H1 (cell line): ENCODE results near the gene TTBK2. TPM values are rescaled to one million over a fixed set of nuclear protein-coding genes. Genes with fewer than 3 reads are reported as not detected.

ENCODE experiments used
- CTCF ChIA-PET: fragments of 300-600 bp; sonication (Branson Sonifier 250); formaldehyde crosslinking; loops from one replicate; lab custom pipeline; 2021; ENCODE audit not compliant: partially characterized antibody; lab: Charles Lee
- POLR2A ChIA-PET: fragments of 300-600 bp; sonication (Branson Sonifier 250); formaldehyde crosslinking; loops from one replicate; lab custom pipeline; 2021; ENCODE audit warnings: inconsistent platforms; ENCODE audit not compliant: partially characterized antibody; lab: Charles Lee
- DNase-seq, 2 experiments: peaks; one replicate each; pipeline versions ENCODE4 v3.0.0 to v3.0.0-alpha.2; 2010 to 2022; ENCODE audit warnings: low spot score in 2 of 2, low read depth in 1 of 2, mixed read lengths in 1 of 2
- FAIRE-seq: peaks from 2 replicates; lab custom pipeline; 2011; peaks lifted over from hg19 to GRCh38; lab: Jason Lieb, UNC
- H2AFZ ChIP-seq: 2 replicates; pipeline ENCODE4 v1.8.1; 2012; ENCODE audit warnings: low read length, inconsistent platforms
- H2AK5ac ChIP-seq: 2 replicates; pipeline ENCODE4 v1.6.1; 2013; ENCODE audit warnings: low read depth, low read length
- H2BK120ac ChIP-seq: replicated peaks from 2 replicates; pipeline ENCODE3; 2013; ENCODE audit warnings: low read depth, low read length, inconsistent platforms
- H2BK12ac ChIP-seq: 2 replicates; pipeline ENCODE4 v1.6.1; 2013; ENCODE audit warnings: low read depth, low read length
- H2BK15ac ChIP-seq: 2 replicates; pipeline ENCODE4 v1.6.1; 2013; ENCODE audit warnings: low read length
- H2BK20ac ChIP-seq: 2 replicates; pipeline ENCODE4 v1.6.1; 2013; ENCODE audit warnings: low read length
- H2BK5ac ChIP-seq: 2 replicates; pipeline ENCODE4 v1.6.1; 2013; ENCODE audit warnings: low read depth, low read length
- H3K14ac ChIP-seq: 2 replicates; pipeline ENCODE4 v1.6.1; 2013; ENCODE audit warnings: inconsistent platforms; ENCODE audit not compliant: insufficient read length
- H3K18ac ChIP-seq: 2 replicates; pipeline ENCODE4 v1.6.1; 2013; ENCODE audit warnings: low read length; ENCODE audit errors: extremely low read depth
- H3K23ac ChIP-seq: 2 replicates; pipeline ENCODE4 v1.6.1; 2013; ENCODE audit warnings: inconsistent platforms; ENCODE audit not compliant: insufficient read length
- H3K23me2 ChIP-seq: 2 replicates; pipeline ENCODE4 v1.6.1; 2013; ENCODE audit warnings: low read depth, low read length
- H3K27ac ChIP-seq: 2 replicates; pipeline ENCODE4 v1.6.1; 2011; ENCODE audit warnings: low read depth, low read length, inconsistent platforms
- H3K27me3 ChIP-seq, 4 experiments: replicated peaks in 1 of 4; 1 replicate in 1 of 4; 2 replicates in 3 of 4; pipeline versions ENCODE4 v1.6.1 to v1.8.1; 2011 to 2013; ENCODE audit warnings: low read length in 3 of 4, mild to moderate bottlenecking in 3 of 4, inconsistent platforms in 2 of 4, mixed read lengths in 2 of 4, moderate library complexity in 1 of 4; ENCODE audit not compliant: control insufficient read depth in 3 of 4, insufficient read depth in 3 of 4; ENCODE audit errors: extremely low read depth in 1 of 4
- H3K36me3 ChIP-seq, 4 experiments: 2 replicates each; pipeline versions ENCODE4 v1.6.1 to v1.8.1; 2011 to 2013; ENCODE audit warnings: mild to moderate bottlenecking in 4 of 4, low read length in 3 of 4, moderate library complexity in 2 of 4, control low read depth in 1 of 4, inconsistent platforms in 1 of 4; ENCODE audit not compliant: insufficient read depth in 4 of 4, control insufficient read depth in 2 of 4
- H3K4ac ChIP-seq: replicated peaks from 2 replicates; pipeline ENCODE3; 2013; ENCODE audit warnings: low read length, low read depth, mixed read lengths, inconsistent platforms; ENCODE audit not compliant: insufficient read length
- H3K4me1 ChIP-seq, 4 experiments: replicated peaks in 1 of 4; 1 replicate in 1 of 4; 2 replicates in 3 of 4; pipeline versions ENCODE4 v1.6.1 to v1.8.1; 2011 to 2013; ENCODE audit warnings: low read length in 3 of 4, inconsistent platforms in 2 of 4, mixed read lengths in 1 of 4; ENCODE audit not compliant: insufficient read depth in 4 of 4, control insufficient read depth in 3 of 4
- H3K4me2 ChIP-seq, 2 experiments: 2 replicates each; pipeline versions ENCODE4 v1.6.1 to v1.8.1; 2011 to 2013; ENCODE audit warnings: low read depth in 2 of 2, low read length in 2 of 2, control low read depth in 1 of 2, inconsistent platforms in 1 of 2, mild to moderate bottlenecking in 1 of 2; ENCODE audit not compliant: insufficient read depth in 1 of 2
- H3K4me3 ChIP-seq, 4 experiments: fragments of 200-600, 300-600 bp in 1 of 4; sonication (generic), shearing (Covaris generic), sonication (Bioruptor Twin) in 1 of 4; 2 replicates each; pipeline versions ENCODE4 v1.5.1 to v1.8.1; 2011 to 2016; ENCODE audit warnings: low read length in 4 of 4, low read depth in 3 of 4, control low read depth in 2 of 4, inconsistent platforms in 2 of 4, mild to moderate bottlenecking in 2 of 4, mixed read lengths in 1 of 4, moderate library complexity in 1 of 4; ENCODE audit not compliant: insufficient read depth in 2 of 4; ENCODE audit errors: extremely low read depth in 1 of 4
- H3K56ac ChIP-seq: replicated peaks from 2 replicates; pipeline ENCODE3; 2013; ENCODE audit warnings: low read depth, mild to moderate bottlenecking, mixed read lengths, low read length, inconsistent platforms; ENCODE audit not compliant: insufficient read length
- H3K79me1 ChIP-seq: 2 replicates; pipeline ENCODE4 v1.6.1; 2013; ENCODE audit warnings: low read depth, low read length, control low read depth
- H3K79me2 ChIP-seq, 2 experiments: 2 replicates each; pipeline versions ENCODE4 v1.6.1 to v1.8.1; 2012 to 2013; ENCODE audit warnings: low read length in 2 of 2, mild to moderate bottlenecking in 2 of 2, inconsistent platforms in 1 of 2; ENCODE audit not compliant: insufficient read depth in 2 of 2, control insufficient read depth in 1 of 2
- H3K9ac ChIP-seq, 4 experiments: replicated peaks in 1 of 4; 1 replicate in 1 of 4; 2 replicates in 3 of 4; pipeline versions ENCODE4 v1.6.1 to v1.8.1; 2011 to 2013; ENCODE audit warnings: low read depth in 3 of 4, low read length in 3 of 4, control low read depth in 2 of 4, mild to moderate bottlenecking in 2 of 4, moderate library complexity in 2 of 4, inconsistent platforms in 1 of 4; ENCODE audit errors: extremely low read depth in 1 of 4
- H3K9me3 ChIP-seq, 2 experiments: 2 replicates each; pipeline versions ENCODE4 v1.6.1 to v1.8.1; 2012 to 2013; ENCODE audit warnings: mild to moderate bottlenecking in 2 of 2, moderate library complexity in 2 of 2, control low read depth in 1 of 2, inconsistent platforms in 1 of 2, low read depth in 1 of 2, low read length in 1 of 2, mixed read lengths in 1 of 2; ENCODE audit not compliant: insufficient read depth in 2 of 2
- H4K20me1 ChIP-seq, 2 experiments: replicated peaks in 1 of 2; 2 replicates each; pipeline versions ENCODE3 to v1.8.1; 2011 to 2013; ENCODE audit warnings: inconsistent platforms in 2 of 2, low read length in 2 of 2, mild to moderate bottlenecking in 1 of 2; ENCODE audit not compliant: insufficient read depth in 2 of 2, control insufficient read depth in 1 of 2
- H4K5ac ChIP-seq: 2 replicates; pipeline ENCODE4 v1.6.1; 2013; ENCODE audit warnings: low read length, low read depth, mixed read lengths, inconsistent platforms; ENCODE audit not compliant: insufficient read length
- H4K8ac ChIP-seq: 2 replicates; pipeline ENCODE4 v1.8.0; 2013; ENCODE audit warnings: mild to moderate bottlenecking, moderate library complexity, low read length, inconsistent platforms; ENCODE audit not compliant: insufficient read depth; ENCODE audit errors: extremely low read depth
- H4K91ac ChIP-seq: replicated peaks from 2 replicates; pipeline ENCODE3; 2013; ENCODE audit warnings: low read length, mixed read lengths, inconsistent platforms; ENCODE audit not compliant: insufficient read length
- ATF3 ChIP-seq: IDR thresholded peaks from 2 replicates; pipeline ENCODE4 v1.6.1; 2011; ENCODE audit warnings: low read depth, mild to moderate bottlenecking, low read length; ENCODE audit not compliant: insufficient read depth
- BACH1 ChIP-seq: IDR thresholded peaks from 2 replicates; pipeline ENCODE4 v1.6.1; 2012; ENCODE audit warnings: low read length, improper control_type of control experiment
- BCL11A ChIP-seq, 2 experiments: IDR thresholded peaks; one replicate each; pipeline ENCODE4 v1.6.1; 2011; ENCODE audit warnings: low read depth in 2 of 2, low read length in 2 of 2, mild to moderate bottlenecking in 2 of 2
- BRCA1 ChIP-seq: IDR thresholded peaks from 2 replicates; pipeline ENCODE4 v1.6.1; 2012; ENCODE audit warnings: low read depth, low read length, improper control_type of control experiment
- CBX8 ChIP-seq: fragments of 300-800, 300-1000 bp; sonication (generic); IDR thresholded peaks from 2 replicates; pipeline ENCODE4 v1.7.1; 2016; ENCODE audit warnings: low read depth, low read length, borderline replicate concordance
- EGR1 ChIP-seq: IDR thresholded peaks from 2 replicates; pipeline ENCODE4 v1.6.1; 2011; ENCODE audit warnings: low read depth, low read length, borderline replicate concordance
- EZH2 ChIP-seq: fragments of 200-600 bp; sonication (generic); IDR thresholded peaks from 2 replicates; pipeline ENCODE4 v1.7.1; 2012; ENCODE audit warnings: low read depth, mild to moderate bottlenecking, moderate library complexity, low read length, inconsistent platforms; ENCODE audit not compliant: severe bottlenecking
- GABPA ChIP-seq: IDR thresholded peaks from 2 replicates; pipeline ENCODE4 v1.6.1; 2011; ENCODE audit warnings: mild to moderate bottlenecking, low read length, moderate library complexity, borderline replicate concordance; ENCODE audit not compliant: insufficient read depth
- JUND ChIP-seq: IDR thresholded peaks from 2 replicates; pipeline ENCODE4 v1.6.1; 2011; ENCODE audit warnings: mild to moderate bottlenecking, improper control_type of control experiment, low read length
- KDM1A ChIP-seq: fragments of 200-600, 300-600 bp; sonication (generic); IDR thresholded peaks from 2 replicates; pipeline ENCODE4 v1.7.1; 2016; ENCODE audit warnings: mild to moderate bottlenecking, low read length, borderline replicate concordance
- KDM5A ChIP-seq: fragments of 200-600 bp; IDR thresholded peaks from 2 replicates; pipeline ENCODE4 v1.7.1; 2012; ENCODE audit warnings: mild to moderate bottlenecking, low read length, inconsistent platforms, mixed read lengths
- RAD21 ChIP-seq, 2 experiments: IDR thresholded peaks in 1 of 2; conservative IDR thresholded peaks in 1 of 2; 2 replicates each; pipeline ENCODE4 v1.6.1; 2011; ENCODE audit warnings: low read depth in 2 of 2, low read length in 2 of 2, improper control_type of control experiment in 1 of 2, inconsistent platforms in 1 of 2, mild to moderate bottlenecking in 1 of 2, moderate library complexity in 1 of 2
- SIX5 ChIP-seq: IDR thresholded peaks from 2 replicates; pipeline ENCODE4 v1.6.1; 2011; ENCODE audit warnings: mild to moderate bottlenecking, low read depth, low read length
- TBP ChIP-seq: IDR thresholded peaks from 2 replicates; pipeline ENCODE4 v1.6.1; 2011; ENCODE audit warnings: low read depth, low read length, improper control_type of control experiment
- WGBS, 2 experiments: shearing (Covaris generic) in 1 of 2; methylation state at CpG; one replicate each; pipeline versions ENCODE4 v1.1.6 to v1.1.7; 2013 to 2015; ENCODE audit warnings: low lambda C conversion rate in 2 of 2, mixed read lengths in 2 of 2, inconsistent platforms in 1 of 2, low coverage in 1 of 2, missing lambda C conversion rate in 1 of 2; ENCODE audit not compliant: insufficient replicate concordance in 2 of 2, insufficient coverage in 1 of 2, insufficient read length in 1 of 2; ENCODE audit errors: extremely low coverage in 1 of 2, missing lambda C conversion rate in 1 of 2; 5-methylcytosine and 5-hydroxymethylcytosine counted together
- polyA plus RNA-seq, 7 experiments: library from polyadenylated mRNA; depleted of rRNA in 3 of 7; stranded (reverse) in 5 of 7; unstranded in 2 of 7; fragments of >200 nt in 5 of 7; fragments of 200-250 nt in 2 of 7; gene quantifications; 1 replicate in 5 of 7; 2 replicates in 1 of 7; 4 replicates in 1 of 7; pipeline versions ENCODE4 v1.2.1 to v1.2.3, GENCODE V29; 2011 to 2013; ENCODE audit warnings: missing spikeins in 2 of 7, mixed read lengths in 2 of 7
- total RNA-seq: library from RNA; stranded (reverse); fragmentation: NEBNext Ultra II Directional; extraction: Animal tissue kit (Norgen Biotek cat#: 25700); gene quantifications from 2 replicates; pipeline ENCODE4 v1.2.1, GENCODE V29; 2021

TTBK2 gene
- total and polyA plus RNA-seq, 2 of the 8 experiments (the other 6 are each of a cell fraction or from before 2014, with no cell fraction given): 2.7 to 18.2 TPM

- no peak overlapping the region for H2BK20ac ChIP-seq
- peaks cover 1 to 2% of the 10 kb centered on the region in 2 experiments for H4K20me1 ChIP-seq
- H4K8ac ChIP-seq: no peak overlapping the region
- DNase-seq: no peak
- no peak overlapping the region for H3K4ac ChIP-seq
- no peak overlapping the region for H3K18ac ChIP-seq
- no peaks in the 10 kb centered on the region for H3K79me1 ChIP-seq
- H3K9ac ChIP-seq: no peak overlapping the region
- ChIA-PET CTCF (interaction anchor here (1.1 kb wide), 1 partner anchor 11 kb away, joined by 3 read pairs; no protein-coding TSS in a partner anchor), POLR2A (no interaction called here)
- no peak overlapping the region for H2BK5ac ChIP-seq
- no peaks in the 10 kb centered on the region for H3K79me2 ChIP-seq
- H3K27me3 ChIP-seq: no peaks in the 10 kb centered on the region
- H3K56ac ChIP-seq: no peak overlapping the region
- no peak overlapping the region for H4K91ac ChIP-seq
- H4K5ac ChIP-seq: no peak overlapping the region
- no peak overlapping the region for H3K14ac ChIP-seq
- no peaks in the 10 kb centered on the region for H3K4me1 ChIP-seq
- no peak overlapping the region for H2AK5ac ChIP-seq
- H3K23me2 ChIP-seq: no peaks in the 10 kb centered on the region
- no peak overlapping the region for H3K27ac ChIP-seq
- no peak overlapping the region for H2BK120ac ChIP-seq
- no peak for FAIRE-seq
- H2BK15ac ChIP-seq: no peak overlapping the region
- H3K9me3 ChIP-seq: no peaks in the 10 kb centered on the region
- no peak overlapping the region for H3K4me2 ChIP-seq
- no peak overlapping the region for H3K4me3 ChIP-seq
- no peak overlapping the region; the same call in 1 of the 2 replicates for H2BK12ac ChIP-seq
- no peak overlapping the region for H2AFZ ChIP-seq
- H3K36me3 ChIP-seq: peaks cover 0 to 10% (median under 1%) of the 10 kb centered on the region in 4 experiments; a peak in 3 of 8 replicates
- no peak overlapping the region for H3K23ac ChIP-seq
- WGBS, 2 experiments: 91% methylated on average over 1 of the region's 1 CpG; no CpG with 5 or more reads in 1 of the 2 experiments
- no peak for TF ChIP-seq SIX5
- no peak for TF ChIP-seq TBP
- no peak for TF ChIP-seq CBX8
- TF ChIP-seq BACH1: no peak
- no peak for TF ChIP-seq GABPA
- no peak for TF ChIP-seq EZH2
- TF ChIP-seq EGR1: no peak
- TF ChIP-seq RAD21 (IDR thresholded peaks at IDR 0.05 in 1 of 2, conservative IDR thresholded peaks at IDR 0.05 in 1 of 2; ENCODE audit: low read depth in 2 of 2, low read length in 2 of 2): no peak
- no peak for TF ChIP-seq BRCA1
- TF ChIP-seq BCL11A (IDR thresholded peaks at IDR 0.05; ENCODE audit: low read depth in 2 of 2, low read length in 2 of 2): no peak
- TF ChIP-seq JUND: no peak
- no peak for TF ChIP-seq KDM1A
- TF ChIP-seq KDM5A: no peak
- TF ChIP-seq ATF3: no peak
Observed at GRCh38 chr15:42692536-42692935, 228.0 kb downstream of the TTBK2 start.
